GM10266 (cell line): ENCODE measurements around the gene TTLL5.

Source experiments
- DNase-seq: peaks from one replicate; pipeline ENCODE4 v3.0.0; 2012; ENCODE audit errors: extremely low spot score
- TF ChIP-seq, protein P1 (sequence below): IDR thresholded peaks from 2 replicates; pipeline ENCODE4 v1.5.1; 2012; ENCODE audit warnings: mild to moderate bottlenecking, low read depth; ENCODE audit not compliant: control insufficient read depth, insufficient read depth; ENCODE audit errors: missing control alignments

Gene TTLL5

DNA sequence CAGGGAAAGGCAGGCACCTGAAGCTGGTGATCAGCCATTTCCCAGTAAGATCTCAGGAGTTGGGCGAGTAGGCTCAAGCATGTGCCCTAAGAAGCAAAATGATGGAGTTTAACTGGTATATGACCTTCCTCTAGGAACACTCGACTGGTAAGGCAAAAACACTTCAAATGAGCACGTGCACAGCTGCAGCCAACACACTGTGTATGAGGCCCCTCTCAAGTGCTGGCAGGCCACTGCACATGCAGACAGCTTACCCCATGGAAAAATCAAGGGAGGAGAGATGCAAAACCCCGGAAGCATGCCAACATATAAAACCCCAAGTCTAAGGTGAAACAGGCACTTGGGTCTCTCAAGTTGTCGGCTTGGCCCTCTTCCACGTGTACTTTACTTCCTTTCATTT lies 39.2 kb downstream of the TTLL5 start:
- no peak for DNase-seq
- TF ChIP-seq, protein P1, sequence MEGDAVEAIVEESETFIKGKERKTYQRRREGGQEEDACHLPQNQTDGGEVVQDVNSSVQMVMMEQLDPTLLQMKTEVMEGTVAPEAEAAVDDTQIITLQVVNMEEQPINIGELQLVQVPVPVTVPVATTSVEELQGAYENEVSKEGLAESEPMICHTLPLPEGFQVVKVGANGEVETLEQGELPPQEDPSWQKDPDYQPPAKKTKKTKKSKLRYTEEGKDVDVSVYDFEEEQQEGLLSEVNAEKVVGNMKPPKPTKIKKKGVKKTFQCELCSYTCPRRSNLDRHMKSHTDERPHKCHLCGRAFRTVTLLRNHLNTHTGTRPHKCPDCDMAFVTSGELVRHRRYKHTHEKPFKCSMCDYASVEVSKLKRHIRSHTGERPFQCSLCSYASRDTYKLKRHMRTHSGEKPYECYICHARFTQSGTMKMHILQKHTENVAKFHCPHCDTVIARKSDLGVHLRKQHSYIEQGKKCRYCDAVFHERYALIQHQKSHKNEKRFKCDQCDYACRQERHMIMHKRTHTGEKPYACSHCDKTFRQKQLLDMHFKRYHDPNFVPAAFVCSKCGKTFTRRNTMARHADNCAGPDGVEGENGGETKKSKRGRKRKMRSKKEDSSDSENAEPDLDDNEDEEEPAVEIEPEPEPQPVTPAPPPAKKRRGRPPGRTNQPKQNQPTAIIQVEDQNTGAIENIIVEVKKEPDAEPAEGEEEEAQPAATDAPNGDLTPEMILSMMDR: no peak

DNA sequence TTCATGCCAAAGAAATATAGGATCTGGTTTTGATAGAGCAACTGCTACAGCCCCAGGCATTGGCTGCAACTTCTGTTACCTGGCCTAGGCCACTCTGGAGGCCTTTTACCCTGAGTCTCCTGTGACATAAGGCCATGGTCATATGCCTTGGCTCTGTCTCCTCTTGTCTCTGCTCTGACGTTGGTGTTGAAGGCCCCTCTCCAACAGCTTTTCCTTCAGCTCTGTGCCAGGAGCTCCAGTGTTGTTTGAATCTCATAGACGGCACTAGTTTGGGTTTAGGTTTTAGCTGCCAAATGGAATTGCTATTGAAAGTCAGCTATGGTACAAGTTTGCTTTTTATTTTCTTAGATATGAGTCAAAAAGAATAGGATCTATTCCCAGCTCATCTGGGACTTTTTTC lies 41.1 kb downstream of the TTLL5 start:
- TF ChIP-seq, protein P1: no peak
- DNase-seq: no peak

DNA sequence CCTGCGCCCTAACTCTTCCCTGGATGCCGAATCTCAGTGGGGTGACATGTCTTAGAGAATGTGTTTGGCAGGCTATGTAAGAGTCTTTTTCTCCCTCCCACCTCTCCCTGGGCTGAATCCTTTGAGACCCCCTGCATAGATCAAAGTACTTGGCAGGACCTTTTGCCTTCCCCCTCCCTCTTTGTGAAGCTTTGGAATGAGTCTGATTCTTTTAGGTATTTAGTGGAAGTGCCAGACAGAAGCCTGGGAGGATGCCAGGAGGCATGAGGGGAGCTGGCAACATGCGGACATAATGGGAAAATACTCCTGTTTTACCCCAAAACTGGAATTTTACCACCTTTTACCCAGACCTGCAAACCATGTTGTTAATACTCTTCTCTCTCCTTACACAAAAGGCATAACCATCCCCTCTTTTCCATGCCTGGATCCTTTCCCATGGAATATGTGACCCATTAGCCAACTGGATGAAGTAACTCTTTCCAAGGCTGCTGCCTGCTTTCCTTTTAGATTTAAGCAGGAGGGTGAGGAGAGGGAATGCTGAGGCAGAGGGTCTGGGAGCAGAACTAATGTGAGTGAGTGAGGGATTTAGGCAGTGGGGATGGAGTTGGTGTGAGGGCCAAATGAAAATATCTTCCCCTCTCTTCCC lies 41.7 kb downstream of the TTLL5 start:
- TF ChIP-seq, protein P1: no peak
- DNase-seq: no peak

DNA sequence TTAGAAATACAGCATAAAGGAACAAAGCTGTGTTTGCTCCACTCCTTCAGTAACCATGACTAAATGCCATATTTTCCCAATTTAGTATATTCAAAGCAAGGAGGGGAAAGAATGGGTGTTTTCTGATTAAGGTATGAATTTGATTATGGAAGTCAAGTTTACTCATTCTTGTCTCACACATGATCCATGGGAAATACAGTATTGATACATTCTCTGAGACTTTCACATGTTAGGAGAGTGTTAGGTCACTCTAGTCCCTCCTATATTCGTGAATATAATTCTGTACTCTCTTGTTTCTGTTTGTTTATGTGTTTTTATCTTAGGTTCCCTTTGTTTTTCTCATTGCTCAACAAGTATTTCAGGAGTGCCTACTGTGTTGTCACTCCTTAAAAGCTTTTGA lies 42.4 kb downstream of the TTLL5 start:
- TF ChIP-seq, protein P1: no peak
- no peak for DNase-seq

DNA sequence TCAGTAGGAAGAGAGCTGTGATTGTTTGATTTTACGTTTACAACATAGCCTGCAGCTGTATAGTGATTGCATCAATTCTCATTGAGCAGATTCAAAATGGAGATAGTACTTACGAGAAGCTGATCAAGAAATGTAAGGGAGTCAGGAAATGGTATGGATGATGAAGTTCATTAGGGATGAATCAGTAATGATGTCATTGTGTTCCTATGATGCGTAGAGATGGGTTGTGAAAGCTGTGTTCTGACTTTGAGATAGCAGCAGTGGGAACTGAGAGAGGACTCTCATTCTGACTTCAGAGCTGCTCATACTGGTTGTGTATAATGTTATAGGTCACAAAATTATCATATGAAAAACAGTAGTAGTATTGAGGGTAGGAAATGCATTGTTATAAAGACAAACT lies 44.0 kb downstream of the TTLL5 start:
- TF ChIP-seq, protein P1: no peak
- DNase-seq: no peak

DNA sequence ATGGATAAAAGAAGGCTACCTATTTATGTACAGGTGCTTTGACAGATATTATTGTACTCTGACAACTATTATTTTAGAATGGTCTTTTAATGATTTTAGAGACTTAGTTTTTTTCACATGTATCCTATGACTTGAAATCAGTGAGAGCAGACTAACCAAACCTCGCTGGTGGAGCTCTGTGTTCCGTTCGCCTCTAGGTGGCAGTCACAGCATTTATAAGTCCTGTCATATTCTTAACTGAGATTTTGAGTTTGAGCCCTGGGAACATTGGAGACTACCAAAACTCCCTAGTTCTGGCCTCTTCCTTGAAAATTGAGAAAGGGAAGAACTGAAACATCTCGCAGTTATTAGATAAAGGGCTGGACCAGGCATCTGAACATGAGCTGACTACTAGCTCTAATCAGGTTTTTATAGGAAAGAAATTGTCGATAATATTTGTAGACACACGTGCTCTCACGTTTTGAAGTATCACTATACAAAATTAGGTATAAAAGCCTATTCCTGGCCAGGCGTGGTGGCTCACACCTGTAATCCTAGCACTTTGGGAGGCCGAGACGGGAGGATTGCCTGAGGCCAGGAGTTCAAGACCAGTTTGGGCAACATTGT lies 48.3 kb downstream of the TTLL5 start:
- peak; percentile 63 for DNase-seq

DNA sequence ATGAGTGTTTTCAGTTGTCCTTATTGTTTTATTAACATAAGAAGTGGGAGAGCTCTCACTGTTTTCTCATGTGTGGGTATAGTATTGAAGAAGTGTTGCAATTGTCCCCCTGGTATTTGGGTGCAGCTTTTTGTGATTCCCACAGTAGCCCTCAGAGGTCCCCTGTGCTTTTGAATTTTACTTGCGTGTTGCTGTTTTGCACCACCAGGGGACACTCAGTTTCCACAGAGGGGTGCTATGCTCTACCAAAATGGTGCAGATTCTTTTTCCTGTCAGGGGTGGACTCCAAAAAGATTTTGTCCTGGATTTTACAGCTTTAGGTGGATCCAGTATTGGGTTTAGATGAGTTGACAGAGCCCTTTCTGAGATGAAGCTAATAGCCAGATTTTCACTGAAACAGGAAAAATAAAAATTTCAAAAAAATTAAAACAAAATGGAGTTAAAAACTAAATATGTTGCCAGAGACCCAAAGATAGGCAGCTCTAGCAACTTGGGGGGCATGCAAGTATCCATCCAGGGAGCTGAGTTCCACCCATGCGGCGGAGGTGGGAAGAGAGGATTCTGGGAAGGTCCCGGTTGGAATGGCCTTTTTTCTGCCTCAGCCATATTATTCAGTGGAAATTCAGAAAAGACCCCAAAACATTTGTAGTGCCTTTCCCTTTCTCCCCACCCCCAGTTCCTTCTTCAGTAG lies 50.2 kb downstream of the TTLL5 start:
- DNase-seq: peak; percentile 28
- TF ChIP-seq, protein P1: peak; percentile 63

More for the DNA sequence above, 48.3 kb downstream of the TTLL5 start:
- TF ChIP-seq, protein P1: peak; percentile 84
